HCT116 (cell line): ENCODE measurements around the gene POLD2.

Experiments used
- POLR2AphosphoS5 ChIP-seq: IDR thresholded peaks from 2 replicates; pipeline ENCODE4 v1.6.1; 2011; ENCODE audit warnings: mild to moderate bottlenecking, low read depth, low read length, moderate library complexity
- RAD21 ChIP-seq: IDR thresholded peaks from 2 replicates; pipeline ENCODE4 v1.6.1; 2012; ENCODE audit warnings: low read depth, mild to moderate bottlenecking

GRCh38 chr7:44068054-44068453, 55.3 kb downstream of the POLD2 start:
- no peak for TF ChIP-seq RAD21
- no peak for TF ChIP-seq POLR2AphosphoS5
